Stimulated activated CD8-positive, alpha-beta memory T cell treated with anti-CD3 and anti-CD28 coated beads, Interleukin-12 subunit alpha, Interleukin-12 subunit beta, amount 100 ng/mL, for 1 hour (primary cell): ENCODE measurements around the gene ADPRM.
"Not testable (repeated sequence)": the region's sequence is repeated elsewhere in the genome, so short reads cannot be mapped to it uniquely, and the experiment has no call there.

ENCODE experiments used
- DNase-seq: peaks from one replicate; pipeline ENCODE4 v3.0.0-alpha.2; 2020; ENCODE audit warnings: low read depth

Gene ADPRM

GRCh38 chr17:10699856-10700255 is 2.5 kb downstream of the ADPRM start:
- DNase-seq: no peak

GRCh38 chr17:10702574-10702973 is 5.2 kb downstream of the ADPRM start:
- DNase-seq: no peak

DNA sequence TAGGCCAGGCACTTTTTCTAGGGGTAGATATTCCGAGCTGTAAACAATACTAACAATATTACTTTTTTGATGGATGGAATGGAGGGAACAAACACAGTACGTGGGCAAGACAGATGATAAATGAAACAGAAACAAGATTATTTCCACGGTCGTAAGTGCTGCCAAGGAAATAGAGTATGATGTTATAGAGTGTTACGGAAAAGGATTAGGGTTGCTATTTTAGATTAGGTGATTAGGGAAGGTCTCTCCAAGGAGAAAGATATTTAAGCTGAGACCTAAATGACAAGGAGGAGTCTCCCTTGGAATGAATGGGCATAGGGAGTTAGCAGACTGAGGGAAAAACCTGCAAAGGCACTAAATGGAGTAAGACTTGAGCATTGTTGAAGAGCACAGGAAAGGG is 8.3 kb downstream of the ADPRM start:
- no peak for DNase-seq

DNA sequence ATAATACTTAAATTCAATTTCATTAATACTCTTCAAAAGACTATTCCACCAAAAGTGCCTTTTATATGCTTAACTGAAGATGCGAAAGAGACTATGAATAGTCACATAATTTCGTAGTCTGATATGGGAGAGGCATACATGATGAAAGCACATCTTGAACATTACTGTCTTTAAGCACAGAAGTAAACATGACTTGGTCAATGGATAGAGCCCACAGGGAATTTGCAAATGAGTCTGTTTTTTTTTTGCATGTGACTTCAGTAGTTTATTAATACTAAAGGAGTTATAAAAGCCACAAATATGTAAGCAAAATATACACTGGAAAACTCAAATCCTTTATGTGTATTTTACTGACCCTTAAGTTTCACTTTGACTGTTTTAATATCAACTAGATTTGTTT is 15.9 kb downstream of the ADPRM start:
- DNase-seq: no peak

- DNase-seq: no peak
These were observed 18.8 kb downstream of the ADPRM start for GRCh38 chr17:10716218-10716617.

DNA sequence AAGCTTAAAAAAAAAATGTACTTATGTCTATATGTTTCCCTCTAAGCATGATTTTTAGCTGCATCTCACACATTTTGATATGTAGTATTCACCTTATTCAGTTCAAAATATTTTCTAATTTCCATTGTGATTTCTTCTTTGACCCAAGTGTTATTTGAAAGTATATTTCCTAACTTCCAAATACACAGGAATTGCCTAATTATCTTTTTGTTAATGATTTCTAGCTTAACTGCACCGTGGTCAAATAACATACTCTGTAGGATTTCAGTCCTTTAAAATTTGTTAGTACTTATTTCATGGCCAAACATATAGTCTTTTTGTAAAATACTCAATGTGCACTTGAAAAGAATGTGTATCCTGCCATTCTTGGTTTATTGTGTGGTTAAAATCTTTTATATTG is 21.2 kb downstream of the ADPRM start:
- no peak for DNase-seq

DNA sequence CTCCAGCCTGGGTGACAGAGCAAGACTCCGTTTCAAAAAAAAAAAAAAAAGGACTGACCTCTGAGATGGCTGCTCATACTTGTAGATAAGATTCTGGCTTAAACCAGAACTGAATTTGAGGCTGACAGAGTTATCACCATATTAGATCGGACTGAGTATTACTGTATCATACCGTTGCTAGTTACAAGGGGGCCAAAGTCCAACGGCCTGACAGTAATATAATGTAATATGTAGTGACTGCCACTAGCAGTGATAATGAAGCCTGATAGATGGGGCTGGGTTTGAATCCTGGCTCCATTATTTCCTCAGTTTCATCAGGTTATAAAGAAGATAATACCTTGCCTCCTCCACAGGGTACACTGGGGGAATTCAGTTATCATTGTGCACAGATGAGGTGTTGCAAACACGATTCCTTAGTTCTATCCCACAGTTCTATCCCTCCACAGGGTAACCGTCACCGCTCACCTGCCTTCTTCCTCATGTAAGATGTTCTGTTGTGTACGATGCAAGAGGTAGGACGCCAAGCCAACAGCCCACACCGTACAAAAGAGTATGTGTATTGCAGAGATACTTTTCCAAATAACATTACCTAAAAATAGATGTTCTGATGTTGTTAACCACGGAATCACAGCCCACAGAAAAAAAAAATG is 27.3 kb downstream of the ADPRM start:
- no peak for DNase-seq

DNA sequence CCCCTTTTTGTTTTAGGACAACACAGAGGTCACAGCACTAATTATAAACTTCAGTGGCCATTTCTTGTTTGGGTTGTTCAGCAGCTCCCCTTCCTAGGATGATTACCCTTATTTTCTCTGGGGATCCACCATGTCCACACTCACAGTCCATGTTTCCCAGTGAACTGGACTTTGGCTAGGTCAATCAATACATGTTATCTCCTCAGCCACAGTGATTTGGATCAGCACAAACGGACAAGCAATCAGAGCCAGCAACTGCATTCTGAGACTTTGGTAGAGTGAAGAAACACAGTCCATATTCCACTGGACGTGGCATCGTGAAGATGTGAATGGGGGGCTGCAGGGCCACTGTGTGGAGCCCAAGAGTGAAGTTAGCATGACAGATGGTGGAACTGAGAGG is 27.9 kb downstream of the ADPRM start:
- DNase-seq: no peak

GRCh38 chr17:10726196-10726595 is 28.8 kb downstream of the ADPRM start:
- DNase-seq: no peak

GRCh38 chr17:10727192-10727591 is 29.8 kb downstream of the ADPRM start:
- no peak for DNase-seq

- DNase-seq: no peak
These were observed 31.0 kb downstream of the ADPRM start for GRCh38 chr17:10728331-10728892.

DNA sequence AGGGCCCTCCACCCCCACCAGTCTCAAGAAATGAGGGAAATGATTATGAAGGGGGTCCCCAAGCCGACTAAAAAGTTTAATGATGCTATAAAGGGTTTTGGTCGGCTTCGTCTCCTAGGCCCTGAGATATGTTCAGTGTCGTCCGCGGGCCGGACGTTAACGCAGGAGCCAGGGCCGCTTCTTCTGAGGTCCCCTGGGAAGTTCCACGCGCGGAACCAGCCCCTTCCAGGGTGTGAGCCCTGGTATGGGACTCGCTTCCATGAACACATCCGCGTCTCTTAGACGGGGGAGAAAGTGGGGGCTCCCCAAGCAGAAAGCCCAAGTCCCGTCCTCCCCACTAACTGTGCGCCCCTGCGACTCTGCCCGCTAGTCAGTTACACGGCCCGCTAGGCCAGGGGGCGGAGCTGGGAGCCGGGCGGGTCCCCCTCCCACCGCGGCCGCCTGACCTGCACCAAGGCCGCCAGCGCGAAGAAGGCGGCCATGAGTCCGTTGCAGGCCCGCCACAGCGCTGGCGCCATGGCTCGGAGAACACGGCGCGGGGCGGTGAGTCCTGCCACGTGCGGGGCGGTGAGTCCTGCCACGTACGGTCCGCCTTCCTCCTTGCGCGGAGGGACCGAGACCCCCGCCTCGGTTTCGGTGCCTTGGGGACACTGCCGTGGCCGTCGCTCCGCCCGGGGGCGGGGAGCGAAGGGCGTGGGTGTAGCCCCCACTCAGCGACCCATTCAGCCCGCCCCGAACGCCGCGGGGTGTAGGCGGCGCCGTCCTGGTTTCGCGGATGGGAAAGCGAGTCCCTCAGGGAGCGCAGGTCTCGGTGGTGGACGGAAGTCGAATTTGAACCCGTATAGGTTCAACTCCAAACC is 32.2 kb downstream of the ADPRM start, which contains the start of gene TMEM220:
Gene TMEM220 (minus strand): TSS at position 690 of the 860 bp plus-strand sequence. CDS start 172 bp downstream, at position 518.
- DNase-seq: peak; percentile 17

GRCh38 chr17:10730247-10730646 is 32.9 kb downstream of the ADPRM start:
- DNase-seq: not testable (repeated sequence)

DNA sequence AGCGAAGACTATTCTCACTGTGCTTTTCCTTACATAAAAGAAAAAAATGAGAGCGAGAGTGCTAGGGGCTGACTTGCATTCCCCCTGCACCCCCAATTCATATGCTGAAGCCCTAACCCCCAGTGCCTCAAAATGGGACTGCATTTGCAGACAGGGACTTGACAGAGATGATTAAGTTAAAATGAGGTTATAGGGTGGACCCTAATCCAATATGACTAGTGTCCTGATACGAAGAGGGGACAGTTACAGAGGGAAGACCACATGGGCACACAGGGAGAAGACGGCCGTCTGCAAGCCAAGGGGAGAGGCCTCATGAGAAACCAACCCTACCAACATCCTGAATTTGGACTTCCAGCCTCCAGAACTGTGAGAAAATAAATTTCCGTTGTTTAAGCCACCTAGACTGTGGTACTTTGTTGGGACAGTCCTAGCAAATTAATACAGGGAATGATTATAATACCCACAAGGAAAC is 34.0 kb downstream of the ADPRM start:
- no peak for DNase-seq

GRCh38 chr17:10732121-10732520 is 34.7 kb downstream of the ADPRM start:
- not testable (repeated sequence) for DNase-seq

DNA sequence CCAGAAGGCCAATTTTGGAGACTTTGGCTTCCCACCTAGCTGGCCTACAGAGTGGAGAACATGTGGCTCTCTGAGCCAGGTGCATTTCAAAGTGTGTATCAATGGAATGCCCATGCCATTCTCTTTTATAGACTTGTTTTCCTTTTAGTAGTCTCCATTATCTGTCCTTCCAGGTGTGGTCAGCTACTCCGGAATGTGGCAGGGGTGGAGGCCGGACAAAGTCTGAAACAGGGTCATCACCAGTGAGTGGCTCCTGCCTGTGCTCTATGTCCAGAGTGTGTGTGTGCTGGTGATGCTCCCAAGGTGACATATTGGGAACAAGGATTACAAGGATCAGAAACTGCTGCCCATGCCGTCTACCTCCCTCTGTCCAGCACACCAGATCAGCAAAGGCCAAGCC is 36.3 kb downstream of the ADPRM start:
- DNase-seq: no peak

- DNase-seq: no peak
These were observed 37.9 kb downstream of the ADPRM start for GRCh38 chr17:10735251-10735650.

- DNase-seq: no peak
These were observed 38.4 kb downstream of the ADPRM start for GRCh38 chr17:10735821-10736220.

- no peak for DNase-seq
These were observed 39.8 kb downstream of the ADPRM start for GRCh38 chr17:10737168-10737622.

DNA sequence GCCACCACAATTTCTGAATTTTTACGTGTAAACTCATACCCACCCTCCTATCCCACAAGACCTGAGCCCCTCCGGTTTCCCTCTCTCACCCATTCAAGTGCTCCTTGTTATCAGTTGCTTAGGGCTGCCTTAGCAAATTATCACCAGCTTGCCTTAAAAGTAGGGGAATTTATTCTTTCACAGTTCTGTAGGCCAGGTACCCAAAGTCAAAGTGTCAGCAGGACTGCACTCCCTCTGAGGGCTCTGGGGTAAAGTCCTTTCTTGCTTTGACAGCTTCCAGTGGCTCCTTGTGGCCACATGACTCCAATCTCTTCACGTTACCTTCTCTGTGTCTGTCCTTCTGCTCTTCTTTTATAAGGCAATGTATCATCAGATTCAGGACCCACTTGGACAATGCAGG is 40.3 kb downstream of the ADPRM start:
- DNase-seq: no peak

DNA sequence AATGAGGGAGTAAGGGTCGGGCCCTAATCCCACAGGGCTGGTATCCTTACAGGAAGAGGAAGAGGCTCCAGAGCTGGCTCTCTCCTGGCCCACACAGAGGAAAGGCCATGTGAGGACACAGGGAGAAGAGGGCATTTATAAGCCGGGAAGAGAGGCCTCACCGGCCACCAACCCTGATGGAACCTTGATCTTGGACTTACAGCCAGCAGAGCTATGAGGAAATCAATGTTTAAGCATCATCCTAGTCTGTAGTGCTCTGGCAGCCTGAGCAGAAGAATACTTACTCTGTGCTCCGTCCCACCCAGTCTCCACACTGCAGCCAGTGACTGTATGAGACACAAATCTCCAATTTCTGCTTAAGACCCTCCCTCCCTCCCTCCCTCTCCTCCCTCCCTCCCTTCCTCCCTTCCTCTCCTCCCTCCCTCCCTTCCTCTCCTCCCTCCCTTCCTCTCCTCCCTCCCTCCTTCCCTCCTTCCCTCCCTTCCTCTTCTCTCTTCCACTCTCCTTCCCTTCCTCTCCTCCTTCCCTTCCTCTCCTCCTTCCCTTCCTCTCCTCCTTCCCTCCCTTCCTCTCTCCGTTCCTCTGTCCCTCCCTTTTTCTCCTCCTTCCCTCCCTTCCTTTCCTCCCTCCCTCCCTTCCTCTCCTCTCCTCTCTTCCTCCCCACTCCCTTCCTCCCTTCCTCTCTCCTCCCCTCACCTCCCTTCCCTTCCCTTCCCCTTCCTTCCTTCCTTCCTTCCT is 41.3 kb downstream of the ADPRM start:
- no peak for DNase-seq

- no peak for DNase-seq
These were observed 42.0 kb downstream of the ADPRM start for GRCh38 chr17:10739386-10739785.
